NCI-H2081 treated with DMSO at 0.1 percent for 48 hours (cell line): ENCODE measurements around the gene MRPL37.
"Not testable (repeated sequence)": the region's sequence is repeated elsewhere in the genome, so short reads cannot be mapped to it uniquely, and the experiment has no call there.

Source experiments
- DNase-seq: peaks from one replicate; lab custom pipeline; 2025; lab: John Stamatoyannopoulos, UW

MRPL37 gene

GRCh38 chr1:54220004-54220811 is 20.2 kb downstream of the MRPL37 start:
- DNase-seq = no peak

DNA sequence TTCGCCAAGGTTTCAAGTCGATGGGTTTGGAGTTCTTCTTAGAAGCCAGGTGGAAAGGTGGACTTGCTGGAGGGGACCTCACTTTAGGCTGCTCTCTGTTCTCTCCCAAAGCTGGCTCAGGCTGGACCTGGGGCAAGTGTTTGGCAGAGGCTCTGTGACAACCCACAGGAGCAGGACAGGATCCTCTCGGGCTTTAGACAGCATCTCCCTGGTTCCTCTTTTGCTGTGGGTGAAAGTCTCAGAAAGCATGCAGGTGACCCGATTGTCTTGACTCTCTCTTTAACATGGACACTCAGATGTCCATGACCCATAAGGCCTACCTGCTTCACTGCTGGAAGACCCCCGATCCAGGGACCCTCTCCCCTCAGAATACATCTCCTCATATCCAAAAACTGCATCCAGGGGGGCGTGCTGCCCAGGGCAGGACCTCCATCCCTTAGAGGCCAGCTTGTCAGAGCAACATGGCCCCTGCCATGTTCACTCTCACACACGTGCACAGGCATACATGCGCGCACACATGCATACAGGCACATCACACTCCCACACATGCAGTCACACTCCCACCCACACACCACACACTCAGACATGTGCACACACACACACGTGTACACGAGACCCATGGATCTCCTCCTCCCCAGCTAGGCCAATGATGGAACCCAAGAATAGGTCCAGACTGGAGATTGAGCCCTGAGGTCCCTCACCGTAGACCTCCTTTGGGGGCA is 21.3 kb downstream of the MRPL37 start:
- no peak for DNase-seq

DNA sequence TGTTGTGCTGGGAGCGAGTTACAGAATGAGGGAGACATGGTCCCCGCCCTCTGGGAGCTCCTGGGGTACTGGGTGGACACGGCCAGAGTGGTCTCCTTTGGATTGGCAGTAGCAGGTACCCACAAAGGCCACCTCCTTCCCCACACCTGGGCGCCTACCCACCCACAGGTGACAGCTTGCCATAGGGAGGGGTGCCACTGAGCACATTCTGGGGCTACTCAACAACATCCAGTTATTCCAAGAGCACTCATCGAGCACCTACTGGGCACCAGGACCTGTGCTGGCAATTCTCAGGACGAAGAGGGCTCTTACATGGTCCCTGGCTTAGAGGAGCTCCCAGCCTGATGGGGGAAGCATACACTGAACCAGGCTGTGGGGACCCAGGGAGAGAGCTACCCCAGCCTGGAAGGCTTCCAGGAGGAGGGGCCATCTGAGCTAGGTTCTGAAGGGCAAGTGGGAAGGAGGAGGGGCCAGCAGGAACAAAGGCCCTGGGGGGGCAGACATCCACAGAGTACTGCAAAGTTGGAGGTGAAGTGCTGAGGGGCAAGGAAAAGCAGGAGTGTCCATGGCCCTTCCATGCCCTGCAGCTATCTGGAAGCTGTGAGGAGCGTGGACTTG is 22.0 kb downstream of the MRPL37 start:
- DNase-seq = no peak

DNA sequence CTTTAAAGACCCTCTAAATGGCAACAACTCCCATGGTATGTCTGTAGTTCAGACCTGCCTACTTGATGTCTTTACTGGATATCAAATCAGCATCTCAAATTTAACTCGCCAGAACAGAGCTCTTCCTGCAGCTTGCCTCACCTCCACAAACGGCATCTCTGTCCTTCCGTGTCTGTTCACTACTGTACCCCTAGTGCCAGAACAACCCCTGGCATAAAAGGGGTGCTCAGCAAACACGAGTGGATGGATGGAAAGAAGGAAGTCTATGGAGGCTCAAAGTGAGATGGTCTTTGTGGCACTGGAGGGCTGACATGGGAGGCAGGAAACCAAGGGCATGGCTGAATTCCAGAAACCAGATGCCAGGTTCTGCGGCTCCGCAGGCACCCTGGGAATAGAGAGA is 22.7 kb downstream of the MRPL37 start:
- DNase-seq = no peak

GRCh38 chr1:54223441-54224202 is 23.7 kb downstream of the MRPL37 start:
- DNase-seq = no peak

DNA sequence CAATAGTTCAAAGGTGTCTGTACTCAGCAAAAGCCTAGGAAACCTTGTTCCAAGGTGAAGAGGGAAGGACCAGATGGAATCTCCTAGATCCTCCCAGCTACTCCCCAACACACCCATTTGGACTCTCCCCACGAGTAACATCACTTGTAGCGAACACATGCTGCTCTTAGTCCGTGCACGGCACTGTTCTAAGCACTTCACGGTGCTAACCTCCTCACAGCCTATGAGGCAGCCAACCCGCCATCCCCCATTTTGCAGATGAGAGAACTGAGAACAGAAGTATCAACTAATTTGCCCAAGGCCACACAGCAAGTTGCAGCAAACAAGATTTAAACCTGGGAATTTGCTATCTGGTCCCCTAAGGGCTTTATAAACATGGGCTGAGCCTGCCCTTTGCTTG is 24.3 kb downstream of the MRPL37 start:
- no peak for DNase-seq

DNA sequence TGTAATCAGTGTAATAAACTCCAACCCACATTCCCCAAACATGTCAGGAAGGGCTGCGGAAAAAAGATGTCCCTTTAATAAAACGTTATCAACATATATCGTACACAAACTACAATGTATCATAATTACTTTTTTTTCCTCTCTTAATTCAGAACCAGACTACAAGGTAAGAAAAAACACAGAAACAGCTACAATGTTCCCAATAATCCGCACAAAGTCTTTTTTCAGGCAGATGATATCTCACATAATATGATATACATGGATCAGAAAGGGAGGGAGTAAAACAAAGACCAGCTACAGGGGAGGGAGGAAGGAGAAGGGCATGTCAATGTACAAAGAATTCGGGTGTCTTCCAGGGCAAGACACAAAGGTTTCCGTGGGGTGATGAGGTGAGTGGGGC is 25.4 kb downstream of the MRPL37 start:
- DNase-seq = no peak

DNA sequence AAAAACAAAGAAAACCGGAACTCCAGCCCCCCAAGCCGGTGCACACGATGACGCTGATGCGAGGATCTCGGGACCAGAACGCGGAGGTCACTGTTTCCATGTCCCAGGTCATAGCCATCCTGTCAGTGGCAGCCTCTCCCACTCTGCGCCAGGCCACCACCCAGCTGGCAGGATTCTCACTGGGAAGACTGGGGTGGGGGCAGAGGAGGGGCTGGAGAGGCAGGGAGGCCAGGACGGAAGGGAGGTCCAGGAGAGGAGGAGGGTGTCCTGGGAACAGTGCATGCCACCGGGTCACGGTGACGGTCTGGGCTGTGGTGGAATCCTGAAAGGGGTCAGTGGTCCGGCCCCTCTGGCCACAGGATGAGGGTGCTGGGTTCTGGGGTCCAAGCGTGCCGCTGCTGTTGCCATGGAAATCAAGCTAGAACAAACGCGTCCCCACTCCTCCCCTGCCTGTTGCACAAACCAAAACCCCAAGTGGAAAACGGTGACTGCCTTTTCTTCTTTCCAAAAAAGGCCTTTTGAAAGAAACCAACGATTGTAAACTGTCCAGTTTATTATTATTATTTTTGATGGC is 26.1 kb downstream of the MRPL37 start:
- DNase-seq = no peak

GRCh38 chr1:54227091-54227602 is 27.2 kb downstream of the MRPL37 start:
- no peak for DNase-seq

DNA sequence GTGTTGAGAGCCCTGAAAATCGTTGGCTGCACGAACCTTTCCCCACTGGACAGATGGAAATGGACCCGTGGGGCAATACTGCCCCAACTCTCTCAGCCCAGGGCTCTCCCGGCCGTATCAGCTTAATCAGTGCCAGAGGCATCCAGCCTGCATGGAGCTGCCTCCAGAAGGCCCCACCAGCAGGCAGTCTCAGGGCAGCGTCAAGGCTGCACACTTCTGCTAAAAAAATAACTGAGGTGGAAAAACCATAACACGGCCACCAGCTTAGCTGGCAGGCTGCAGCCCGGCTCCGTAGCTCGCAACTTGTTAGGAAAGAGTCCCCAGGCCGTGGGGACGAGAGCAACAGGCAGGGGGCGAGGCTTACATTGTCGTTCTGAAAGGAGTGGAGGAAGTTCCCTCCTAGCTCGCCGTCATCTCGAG is 27.9 kb downstream of the MRPL37 start:
- no peak for DNase-seq

DNA sequence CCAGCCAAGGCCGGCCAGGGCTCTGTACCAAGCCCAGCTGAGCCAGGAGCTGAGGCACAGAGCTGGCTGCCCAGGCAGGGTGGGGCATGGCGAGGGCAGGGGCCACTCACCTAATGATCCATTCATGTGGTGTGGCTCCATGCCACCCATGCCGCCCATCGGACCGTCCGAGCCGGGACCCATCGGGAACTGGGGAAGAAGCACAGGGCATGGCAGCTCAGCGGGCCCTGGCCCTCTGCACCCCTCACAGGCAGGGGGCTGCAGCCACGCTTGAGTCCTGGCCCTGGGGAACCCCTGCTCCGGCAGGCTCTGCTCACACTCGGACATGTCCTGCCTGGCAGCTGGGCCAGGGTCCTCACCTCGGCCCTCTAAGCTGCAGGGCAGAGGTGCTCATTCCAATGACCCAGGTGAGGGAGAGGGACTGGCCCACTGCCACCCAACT is 28.7 kb downstream of the MRPL37 start:
- DNase-seq = no peak

- no peak for DNase-seq
Measured at GRCh38 chr1:54229281-54229891, 29.4 kb downstream of the MRPL37 start.

DNA sequence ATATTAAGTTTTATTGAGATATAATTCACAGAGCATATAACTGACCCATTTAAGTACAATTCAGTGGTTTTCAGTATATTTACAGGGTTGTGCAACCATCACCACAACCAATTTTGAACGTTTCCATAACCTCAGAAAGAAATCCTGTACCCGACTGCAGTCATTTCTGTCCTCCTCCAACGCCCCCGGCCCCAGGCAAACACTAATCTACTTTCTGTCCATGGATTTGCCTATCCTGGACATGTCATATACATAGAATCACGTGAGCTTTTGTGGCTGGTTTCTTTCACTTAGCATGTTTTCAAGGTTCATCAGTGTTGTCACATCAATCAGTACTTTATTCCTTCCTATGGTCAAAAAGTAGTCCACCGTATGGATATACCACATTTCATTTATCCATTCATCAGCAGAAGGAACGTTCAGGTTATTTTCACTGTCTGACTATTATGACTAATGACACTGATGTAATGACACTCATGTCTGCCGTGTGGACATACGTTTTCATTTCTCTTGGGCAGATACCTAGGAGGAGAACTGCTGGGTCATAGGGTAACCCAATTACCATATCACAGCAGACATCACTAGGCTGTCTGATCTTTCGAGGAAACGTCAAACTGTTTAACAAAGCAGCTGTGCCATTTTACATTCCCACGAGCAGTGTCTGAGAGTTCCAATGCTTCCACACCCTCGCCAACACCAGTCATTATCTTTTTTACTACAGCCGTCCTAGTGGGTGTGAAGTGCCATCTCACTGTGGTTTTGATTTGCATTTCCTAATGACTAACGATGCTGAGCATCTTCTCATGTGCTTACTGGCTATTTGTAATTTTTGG is 30.8 kb downstream of the MRPL37 start:
- no peak for DNase-seq

- DNase-seq = not testable (repeated sequence)
Measured at GRCh38 chr1:54233196-54233595, 33.2 kb downstream of the MRPL37 start.

- no peak for DNase-seq
Measured at GRCh38 chr1:54234284-54234683, 34.3 kb downstream of the MRPL37 start.

DNA sequence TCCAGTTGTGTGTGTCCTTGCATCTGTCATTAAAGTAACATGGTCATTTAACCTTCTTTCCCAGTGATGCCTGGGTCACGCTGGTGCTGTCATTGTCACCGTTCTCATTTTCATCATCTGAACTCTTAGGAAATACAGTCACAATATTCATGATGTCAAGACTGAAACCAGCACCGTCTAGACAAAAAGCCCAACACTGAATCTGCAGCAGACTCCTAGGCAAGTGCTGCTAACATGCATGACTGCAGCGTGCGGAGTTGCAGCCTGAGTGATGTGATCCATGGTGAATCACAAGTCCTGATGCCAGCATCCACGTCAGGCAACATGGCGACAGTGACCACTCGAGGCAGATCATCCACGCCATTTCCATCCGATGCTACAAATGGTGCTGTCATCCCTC is 37.6 kb downstream of the MRPL37 start:
- DNase-seq = no peak

DNA sequence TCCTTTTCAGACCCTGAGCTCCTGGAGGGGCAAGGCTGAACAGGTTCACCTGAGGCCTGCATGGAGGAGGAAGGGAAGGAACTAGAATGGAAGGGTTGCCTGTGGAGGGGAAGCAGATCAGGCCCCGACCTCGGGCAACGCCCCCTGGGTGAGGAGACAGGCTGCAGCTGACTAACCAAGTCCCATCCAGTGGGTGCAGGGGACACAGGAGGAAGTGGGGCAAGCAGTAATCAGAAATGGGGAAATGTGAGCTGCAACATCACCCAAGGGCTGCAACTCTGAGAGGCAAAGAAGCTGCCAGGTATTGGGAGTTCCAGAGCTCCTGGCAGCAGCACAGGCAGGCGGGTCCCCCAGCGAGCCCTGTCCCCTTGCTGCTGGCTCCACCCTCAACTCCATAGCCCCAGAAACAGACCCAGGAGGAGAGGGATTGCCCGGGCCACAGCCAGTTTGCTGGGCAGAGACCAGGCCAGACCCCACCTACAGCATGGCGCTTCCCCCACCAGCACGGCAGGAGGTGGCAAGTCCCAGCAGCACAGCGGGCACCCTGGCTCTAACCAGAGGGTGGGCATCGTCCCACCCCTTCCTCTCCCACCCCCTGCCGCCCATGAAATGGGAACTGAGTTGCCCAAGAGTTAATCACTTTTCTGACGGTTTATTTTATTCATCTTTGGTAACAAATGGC is 38.5 kb downstream of the MRPL37 start:
- no peak for DNase-seq

DNA sequence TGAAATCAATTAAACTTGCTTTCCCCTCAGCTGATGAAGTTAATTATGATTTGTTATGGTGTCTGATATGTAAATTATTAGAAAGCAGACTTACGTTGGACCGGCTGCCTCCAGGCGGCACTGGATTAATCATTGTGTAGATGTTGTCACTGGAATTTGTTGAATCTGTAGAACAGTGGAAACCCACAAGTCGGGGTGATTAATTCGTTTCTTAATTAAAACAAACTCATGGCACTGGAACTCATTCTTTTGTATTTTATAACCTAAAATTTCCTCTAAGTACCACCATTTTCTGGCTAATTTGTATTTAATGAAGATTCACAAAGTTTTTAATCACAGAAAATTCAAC is 39.0 kb downstream of the MRPL37 start:
- DNase-seq = no peak

GRCh38 chr1:54239631-54240031 is 39.7 kb downstream of the MRPL37 start:
- DNase-seq = no peak
